Measurements from ENCODE around the gene GRWD1.

GRWD1 gene

DNA sequence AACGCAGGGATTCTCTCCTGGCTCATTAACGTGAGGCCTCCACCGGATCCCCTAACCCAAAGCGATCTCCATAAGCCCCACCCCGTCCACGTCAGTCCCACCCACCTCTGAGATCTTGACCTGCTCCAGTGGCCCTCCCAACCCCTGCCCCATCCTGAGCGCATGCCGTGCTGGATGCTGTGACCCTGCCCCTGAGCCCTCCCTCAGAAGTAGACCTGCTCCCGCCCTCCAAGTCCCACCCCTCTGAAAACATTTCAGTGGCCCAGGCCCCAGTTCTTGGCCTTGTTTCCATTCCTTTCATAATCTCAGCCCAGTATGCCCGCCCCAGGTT, 46.0 kb downstream of the GRWD1 start:
- CTCF ChIA-PET = interaction anchor here (0.8 to 4.4 kb wide), 3 partner anchors 17 to 117 kb away, joined by 3 to 20 read pairs (median 12); partner anchors contain the start of gene KDELR1
- POLR2A ChIA-PET = no interaction called here
- TF ChIP-seq, protein P1, sequence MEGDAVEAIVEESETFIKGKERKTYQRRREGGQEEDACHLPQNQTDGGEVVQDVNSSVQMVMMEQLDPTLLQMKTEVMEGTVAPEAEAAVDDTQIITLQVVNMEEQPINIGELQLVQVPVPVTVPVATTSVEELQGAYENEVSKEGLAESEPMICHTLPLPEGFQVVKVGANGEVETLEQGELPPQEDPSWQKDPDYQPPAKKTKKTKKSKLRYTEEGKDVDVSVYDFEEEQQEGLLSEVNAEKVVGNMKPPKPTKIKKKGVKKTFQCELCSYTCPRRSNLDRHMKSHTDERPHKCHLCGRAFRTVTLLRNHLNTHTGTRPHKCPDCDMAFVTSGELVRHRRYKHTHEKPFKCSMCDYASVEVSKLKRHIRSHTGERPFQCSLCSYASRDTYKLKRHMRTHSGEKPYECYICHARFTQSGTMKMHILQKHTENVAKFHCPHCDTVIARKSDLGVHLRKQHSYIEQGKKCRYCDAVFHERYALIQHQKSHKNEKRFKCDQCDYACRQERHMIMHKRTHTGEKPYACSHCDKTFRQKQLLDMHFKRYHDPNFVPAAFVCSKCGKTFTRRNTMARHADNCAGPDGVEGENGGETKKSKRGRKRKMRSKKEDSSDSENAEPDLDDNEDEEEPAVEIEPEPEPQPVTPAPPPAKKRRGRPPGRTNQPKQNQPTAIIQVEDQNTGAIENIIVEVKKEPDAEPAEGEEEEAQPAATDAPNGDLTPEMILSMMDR (IDR thresholded peaks at IDR 0.05; ENCODE audit: control extremely low read depth, extremely low read depth, low read depth, missing control alignments) = no peak

DNA sequence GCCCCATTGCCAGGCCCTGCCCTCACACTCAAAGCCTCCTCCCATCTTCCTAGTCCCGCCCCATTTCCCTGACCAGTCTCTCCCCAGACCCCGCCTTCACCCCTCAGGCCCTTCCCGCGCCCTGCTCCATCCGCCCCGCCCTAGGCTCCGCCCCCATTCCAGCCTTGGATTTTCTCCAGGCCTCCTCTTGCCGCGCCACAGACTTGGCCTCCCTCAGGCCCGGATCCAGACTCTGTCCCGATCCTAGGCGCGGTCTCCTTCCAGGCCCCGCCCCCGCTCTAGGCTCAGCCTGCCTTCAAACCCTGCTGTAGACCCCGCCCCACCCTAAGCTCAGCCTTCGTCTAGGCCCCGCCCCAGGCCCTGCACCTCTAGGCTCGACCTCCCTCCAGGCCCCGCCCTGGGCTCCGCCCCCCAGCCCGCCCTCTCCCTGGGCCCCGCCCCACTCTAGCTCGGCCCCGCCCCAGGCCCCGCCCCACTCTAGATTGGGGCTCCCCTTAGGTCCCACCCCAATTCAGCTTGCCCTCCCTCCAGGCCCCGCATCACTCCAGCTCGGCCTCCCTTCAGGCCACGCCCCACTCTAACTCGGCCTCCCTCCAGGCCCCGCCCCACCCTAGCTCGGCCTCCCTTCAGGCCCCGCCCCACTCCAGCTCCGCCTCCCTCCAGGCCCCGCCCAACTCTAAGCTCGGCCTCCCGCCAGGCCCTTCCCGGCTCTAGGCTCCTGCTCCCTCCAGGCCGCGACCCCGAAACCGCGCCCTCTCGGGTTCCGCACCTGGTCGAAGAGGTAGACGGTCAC, 47.3 kb downstream of the GRWD1 start:
- CTCF ChIA-PET = interaction anchor here (0.7 to 1.6 kb wide), 7 partner anchors 9 to 173 kb away, joined by 3 to 6 read pairs (median 4); partner anchors contain the start of genes SYNGR4 and TMEM143
- POLR2A ChIA-PET = interaction anchor here (0.5 to 1.6 kb wide), 6 partner anchors 23 to 1208 kb away, joined by 3 to 8 read pairs (median 3); partner anchors contain the start of genes RPL18, SPHK2, SYNGR4 and TMEM143
- TF ChIP-seq, protein P1 (IDR thresholded peaks at IDR 0.05; ENCODE audit: control extremely low read depth, extremely low read depth, low read depth, missing control alignments) = no peak
- peak; percentile 95 for DNase-seq (ENCODE audit: extremely low spot score)

More for the DNA sequence above, 46.0 kb downstream of the GRWD1 start:
- DNase-seq (ENCODE audit: extremely low spot score) = no peak

DNA sequence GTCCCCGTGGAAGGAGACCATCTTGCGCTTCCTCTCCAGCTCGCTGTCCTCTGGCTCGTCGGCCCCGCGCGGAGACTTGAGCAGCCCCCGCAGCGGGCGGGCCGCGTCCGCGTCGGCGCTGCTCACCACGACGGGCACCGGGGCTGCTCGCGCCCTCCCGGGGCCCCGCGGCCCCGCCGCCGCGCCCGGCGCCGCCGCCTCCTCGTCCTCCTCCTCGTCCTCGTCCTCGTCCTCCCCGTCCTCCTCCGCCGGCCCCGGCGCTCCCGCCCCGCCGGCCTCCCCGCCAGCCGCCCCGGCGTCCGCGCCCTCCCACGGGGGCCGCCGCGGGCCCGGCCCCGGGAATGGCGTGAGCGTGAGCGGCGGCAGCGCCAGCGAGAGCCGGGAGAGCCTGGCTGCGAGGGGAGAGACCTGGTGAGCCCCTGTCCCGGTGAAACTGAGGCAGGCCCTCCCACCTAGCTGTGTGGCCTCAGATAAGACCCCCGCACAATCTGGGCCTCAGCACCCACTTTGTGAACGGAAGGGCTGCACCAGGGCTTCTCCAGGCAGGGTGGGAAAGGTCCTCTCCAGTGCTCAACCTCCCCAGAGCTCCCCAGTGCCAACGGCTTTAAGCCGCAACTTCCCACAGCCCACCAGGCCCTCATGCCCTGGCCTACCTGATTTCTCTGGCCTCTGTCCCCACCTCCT, 48.1 kb downstream of the GRWD1 start:
- DNase-seq (ENCODE audit: extremely low spot score) = no peak
- ChIA-PET POLR2A (interaction anchor here (0.5 to 1.6 kb wide), 6 partner anchors 24 to 1209 kb away, joined by 3 to 8 read pairs (median 3); partner anchors contain the start of genes RPL18, SPHK2, SYNGR4 and TMEM143), CTCF (interaction anchor here (0.7 to 1.6 kb wide), 6 partner anchors 8 to 174 kb away, joined by 3 to 6 read pairs (median 4); partner anchors contain the start of genes SYNGR4 and TMEM143)
- TF ChIP-seq, protein P1 (IDR thresholded peaks at IDR 0.05; ENCODE audit: control extremely low read depth, extremely low read depth, low read depth, missing control alignments) = no peak

DNA sequence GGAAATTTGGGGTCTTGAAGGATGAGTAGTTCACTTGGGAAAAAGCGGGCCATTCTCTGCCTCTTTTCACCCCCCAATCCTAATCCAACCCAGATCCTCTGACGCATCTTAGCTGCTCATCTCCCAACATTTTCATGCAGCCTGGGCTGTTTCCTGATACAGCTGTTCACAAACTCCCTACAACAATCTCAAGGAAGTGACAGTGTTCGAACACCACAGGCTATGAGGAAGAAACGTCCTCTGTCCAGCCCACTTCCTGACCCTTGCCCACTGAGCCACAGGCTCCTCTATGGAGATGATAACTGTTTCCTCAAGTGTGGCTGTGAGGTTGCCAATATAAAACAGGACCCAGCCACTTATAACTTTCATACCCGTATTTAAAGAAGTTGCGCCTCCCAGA, 49.6 kb downstream of the GRWD1 start:
- DNase-seq (ENCODE audit: extremely low spot score) = no peak
- POLR2A ChIA-PET = no interaction called here
- TF ChIP-seq, protein P1 (IDR thresholded peaks at IDR 0.05; ENCODE audit: control extremely low read depth, extremely low read depth, low read depth, missing control alignments) = no peak
- CTCF ChIA-PET = interaction anchor here (3.1 to 3.2 kb wide), 2 partner anchors 10 to 89 kb away, joined by 9 to 14 read pairs; no protein-coding TSS in a partner anchor

DNA sequence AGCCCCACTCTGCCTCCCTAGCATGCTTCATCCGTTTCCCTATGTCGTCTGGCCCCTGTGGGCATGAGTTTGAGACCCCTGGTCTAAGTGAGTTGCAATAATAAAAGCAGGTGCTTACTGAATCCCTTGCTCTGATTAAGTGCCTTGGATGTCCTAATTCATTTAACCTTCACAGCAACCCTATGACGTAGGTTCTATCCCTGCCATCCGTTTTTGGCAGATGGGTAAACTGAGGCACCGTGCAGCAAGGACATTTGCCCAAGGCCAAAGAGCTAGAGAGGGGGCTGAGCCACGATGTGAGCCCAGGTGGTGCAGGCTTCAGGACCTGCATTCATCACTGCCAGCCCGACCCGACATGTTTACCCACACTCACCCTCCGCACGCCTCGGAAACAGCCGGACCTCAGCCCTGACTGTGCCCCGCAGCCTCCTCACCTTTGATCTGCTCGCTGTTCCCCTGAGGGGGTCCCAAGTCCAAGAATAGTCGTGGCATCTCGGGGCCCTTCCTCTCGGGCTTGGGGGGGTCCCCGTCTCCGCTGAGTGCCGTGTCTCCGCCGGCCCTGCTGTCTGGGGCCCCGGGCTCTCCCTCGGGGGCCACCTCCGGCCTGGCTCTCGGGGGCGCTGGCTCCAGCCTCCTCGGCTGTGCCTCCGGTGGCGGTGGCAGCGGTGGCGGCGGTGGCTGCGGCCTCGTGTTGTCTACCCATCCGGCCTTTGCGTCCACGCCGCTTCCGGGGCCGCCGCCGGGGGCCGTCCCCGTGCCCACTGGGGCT, 51.4 kb downstream of the GRWD1 start:
- TF ChIP-seq, protein P1 (IDR thresholded peaks at IDR 0.05; ENCODE audit: control extremely low read depth, extremely low read depth, low read depth, missing control alignments) = no peak
- ChIA-PET CTCF (interaction anchor here (1.1 to 3.2 kb wide), 3 partner anchors 8 to 87 kb away, joined by 4 to 14 read pairs (median 9); no protein-coding TSS in a partner anchor), POLR2A (no interaction called here)
- no peak for DNase-seq (ENCODE audit: extremely low spot score)

All from GM10248 (cell line).